Left ventricle myocardium inferior (tissue), 1 donor: ENCODE data around the gene FBXW4. TPM values are rescaled to one million over a fixed set of nuclear protein-coding genes. Genes with fewer than 3 reads are reported as not detected.

Source experiments
- DNase-seq: peaks from one replicate; pipeline ENCODE4 v3.0.0-alpha.2; 2020
- H3K27ac ChIP-seq: fragments of 200-600 bp; replicated peaks from 2 replicates; pipeline ENCODE4 v1.8.0; 2021
- H3K27me3 ChIP-seq: fragments of 200-600 bp; 2 replicates; pipeline ENCODE4 v1.8.0; 2021; ENCODE audit warnings: low read depth
- H3K36me3 ChIP-seq: fragments of 200-600 bp; 2 replicates; pipeline ENCODE4 v1.8.0; 2021
- H3K4me1 ChIP-seq: fragments of 200-600 bp; 2 replicates; pipeline ENCODE4 v1.8.0; 2021
- H3K4me3 ChIP-seq: fragments of 200-600 bp; 2 replicates; pipeline ENCODE4 v1.8.0; 2021; ENCODE audit warnings: mild to moderate bottlenecking, moderate library complexity
- H3K9me3 ChIP-seq: fragments of 200-600 bp; replicated peaks from 2 replicates; pipeline ENCODE4 v1.8.0; 2021
- CTCF ChIP-seq: fragments of 200-600 bp; IDR thresholded peaks from 2 replicates; pipeline ENCODE4 v1.8.0; 2021; ENCODE audit warnings: antibody characterized with exemption, mild to moderate bottlenecking, borderline replicate concordance
- intact Hi-C: fragments of 100-400 bp; cut with micrococcal nuclease; formaldehyde crosslinking; loops from one replicate; pipeline ENCODE4 v1.11.0; 2022
- total RNA-seq: library from RNA; stranded (reverse); fragmentation: NEBNext Ultra II Directional; extraction: Animal tissue kit (Norgen Biotek cat#: 25700); gene quantifications from one replicate; pipeline ENCODE4 v1.2.1, GENCODE V29; 2021
- donor health status: DM: no; HTN: yes; CAD: no; lungs with severe emphysema.

Gene FBXW4
- total RNA-seq, 1 donor from 2014 or later = 99.1 TPM

GRCh38 chr10:101682172-101682825 is 12.7 kb downstream of the FBXW4 start:
- H3K27ac ChIP-seq = peak overlapping the region; percentile 32
- peaks cover 3% of the 10 kb centered on the region for H3K36me3 ChIP-seq
- no peak for TF ChIP-seq CTCF
- peak overlapping the region; percentile 24 for H3K4me3 ChIP-seq
- H3K9me3 ChIP-seq = no peaks in the 10 kb centered on the region
- H3K27me3 ChIP-seq = no peaks in the 10 kb centered on the region
- no peak for DNase-seq
- intact Hi-C loops = no loop called here
- peaks cover 51% of the 10 kb centered on the region for H3K4me1 ChIP-seq

- intact Hi-C loops = no loop called here
- Histone ChIP-seq H3K9me3 (peaks cover 10% of the 10 kb centered on the region), H3K36me3 (peaks cover 57% of the 10 kb centered on the region), H3K4me1 (peaks cover 19% of the 10 kb centered on the region), H3K4me3 (no peak overlapping the region), H3K27me3 (no peaks in the 10 kb centered on the region), H3K27ac (no peak overlapping the region)
- no peak for DNase-seq
- no peak for TF ChIP-seq CTCF
Observed at GRCh38 chr10:101676565-101676964, 18.4 kb downstream of the FBXW4 start.

- Histone ChIP-seq H3K4me3 (no peak overlapping the region), H3K4me1 (peaks cover 18% of the 10 kb centered on the region), H3K36me3 (peaks cover 71% of the 10 kb centered on the region), H3K27me3 (no peaks in the 10 kb centered on the region), H3K27ac (no peak overlapping the region), H3K9me3 (peaks cover 10% of the 10 kb centered on the region)
- TF ChIP-seq CTCF = no peak
- no peak for DNase-seq
- intact Hi-C loops = no loop called here
Observed at GRCh38 chr10:101675115-101675514, 19.9 kb downstream of the FBXW4 start.

- DNase-seq = peak; percentile 62
- H3K27me3 ChIP-seq = no peaks in the 10 kb centered on the region
- TF ChIP-seq CTCF = no peak
- intact Hi-C loops = no loop called here
- H3K9me3 ChIP-seq = peaks cover 10% of the 10 kb centered on the region
- no peak overlapping the region for H3K4me3 ChIP-seq
- H3K36me3 ChIP-seq = peaks cover 96% of the 10 kb centered on the region
- peaks cover 32% of the 10 kb centered on the region for H3K4me1 ChIP-seq
- no peak overlapping the region for H3K27ac ChIP-seq
Observed at GRCh38 chr10:101672536-101672935, 22.4 kb downstream of the FBXW4 start.

GRCh38 chr10:101671453-101671852 is 23.5 kb downstream of the FBXW4 start:
- intact Hi-C loops = no loop called here
- H3K36me3 ChIP-seq = peaks cover 96% of the 10 kb centered on the region
- no peak for TF ChIP-seq CTCF

More at GRCh38 chr10:101671453-101671852, 23.5 kb downstream of the FBXW4 start:
- peaks cover 35% of the 10 kb centered on the region for H3K4me1 ChIP-seq
- no peak for DNase-seq
- H3K9me3 ChIP-seq = peaks cover 4% of the 10 kb centered on the region
- no peak overlapping the region for H3K4me3 ChIP-seq
- H3K27ac ChIP-seq = no peak overlapping the region
- no peaks in the 10 kb centered on the region for H3K27me3 ChIP-seq
